SU-DHL-6 (cell line): ENCODE data around the gene MYO1H.

Source experiments
- H2AFZ ChIP-seq: fragments of 200-600 bp; sonication (generic); 2 replicates; pipeline ENCODE4 v1.6.1; 2014; ENCODE audit warnings: low read depth, mild to moderate bottlenecking, moderate library complexity, mixed read lengths, antibody characterized with exemption, low read length; ENCODE audit not compliant: severe bottlenecking
- H3F3A ChIP-seq: fragments of 200-600 bp; shearing (Covaris generic); 2 replicates; pipeline ENCODE4 v1.6.0; 2016; ENCODE audit warnings: antibody characterized with exemption, mild to moderate bottlenecking; ENCODE audit not compliant: insufficient read depth
- H3K27ac ChIP-seq: fragments of 200-600 bp; sonication (generic); 2 replicates; pipeline ENCODE4 v1.5.1; 2016; ENCODE audit warnings: low read depth, mild to moderate bottlenecking, low read length, moderate library complexity, mixed read lengths
- H3K27me3 ChIP-seq: fragments of 200-600 bp; sonication (generic), shearing (Covaris generic); 2 replicates; pipeline ENCODE4 v1.6.0; 2014; ENCODE audit warnings: mild to moderate bottlenecking, low read length
- H3K36me3 ChIP-seq: fragments of 200-600 bp; sonication (generic); 2 replicates; pipeline ENCODE4 v1.6.1; 2014; ENCODE audit warnings: mild to moderate bottlenecking, low read length, mixed read lengths
- H3K4me2 ChIP-seq: fragments of 300-600, 200-600 bp; shearing (Covaris generic), sonication (generic); 2 replicates; pipeline ENCODE4 v1.6.0; 2014; ENCODE audit warnings: low read length, low read depth, mild to moderate bottlenecking; ENCODE audit not compliant: poor library complexity, severe bottlenecking
- H3K4me3 ChIP-seq: fragments of 200-600 bp; sonication (generic); 2 replicates; pipeline ENCODE4 v1.5.1; 2014; ENCODE audit warnings: antibody characterized with exemption, low read length, mild to moderate bottlenecking, mixed read lengths; ENCODE audit not compliant: insufficient read depth, poor library complexity, severe bottlenecking
- H3K79me2 ChIP-seq: fragments of 200-600 bp; sonication (generic); 2 replicates; pipeline ENCODE4 v1.6.1; 2014; ENCODE audit warnings: mild to moderate bottlenecking, low read length, moderate library complexity; ENCODE audit not compliant: insufficient read depth
- H3K9ac ChIP-seq: fragments of 200-600 bp; sonication (generic); 2 replicates; pipeline ENCODE4 v1.7.0; 2014; ENCODE audit warnings: mild to moderate bottlenecking, low read length
- H3K9me2 ChIP-seq: fragments of 200-600 bp; sonication (generic); replicated peaks from 2 replicates; pipeline ENCODE4 v1.6.1; 2014; ENCODE audit warnings: low read length; ENCODE audit not compliant: insufficient read depth
- H3K9me3 ChIP-seq: fragments of 200-600 bp; sonication (generic); 2 replicates; pipeline ENCODE4 v1.6.1; 2014; ENCODE audit warnings: low read length, mixed read lengths; ENCODE audit not compliant: insufficient read depth
- H4K20me1 ChIP-seq: fragments of 200-600 bp; sonication (generic); 2 replicates; pipeline ENCODE4 v1.6.1; 2014; ENCODE audit warnings: low read depth, mild to moderate bottlenecking, antibody characterized with exemption, low read length, moderate library complexity, mixed read lengths
- CTCF ChIP-seq: fragments of 200-600 bp; sonication (generic); IDR thresholded peaks from one replicate; pipeline ENCODE4 v1.5.1; 2017; ENCODE audit warnings: antibody characterized with exemption, mild to moderate bottlenecking, low read length, moderate library complexity; ENCODE audit not compliant: insufficient read depth, poor library complexity, severe bottlenecking
- EZH2phosphoT487 ChIP-seq: fragments of 200-600 bp; sonication (generic), shearing (Covaris generic); conservative IDR thresholded peaks from 2 replicates; pipeline ENCODE4 v1.6.1; 2018; ENCODE audit warnings: mild to moderate bottlenecking, antibody characterized with exemption, low read length, moderate library complexity, mixed read lengths

Gene MYO1H

GRCh38 chr12:109421355-109422087, 73.8 kb downstream of the MYO1H start:
- H4K20me1 ChIP-seq, result no peaks in the 10 kb centered on the region
- no peaks in the 10 kb centered on the region for H3K36me3 ChIP-seq
- H3K9ac ChIP-seq, result no peak overlapping the region
- no peaks in the 10 kb centered on the region for H3K9me3 ChIP-seq
- no peak overlapping the region for H3K4me3 ChIP-seq
- H3K9me2 ChIP-seq, result no peaks in the 10 kb centered on the region
- H3K27ac ChIP-seq, result no peak overlapping the region
- no peak overlapping the region for H2AFZ ChIP-seq
- TF ChIP-seq CTCF (no peak), EZH2phosphoT487 (no peak)
- H3K79me2 ChIP-seq, result no peaks in the 10 kb centered on the region
- H3K27me3 ChIP-seq, result no peaks in the 10 kb centered on the region
- no peak overlapping the region for H3K4me2 ChIP-seq
- H3F3A ChIP-seq, result no peaks in the 10 kb centered on the region

DNA sequence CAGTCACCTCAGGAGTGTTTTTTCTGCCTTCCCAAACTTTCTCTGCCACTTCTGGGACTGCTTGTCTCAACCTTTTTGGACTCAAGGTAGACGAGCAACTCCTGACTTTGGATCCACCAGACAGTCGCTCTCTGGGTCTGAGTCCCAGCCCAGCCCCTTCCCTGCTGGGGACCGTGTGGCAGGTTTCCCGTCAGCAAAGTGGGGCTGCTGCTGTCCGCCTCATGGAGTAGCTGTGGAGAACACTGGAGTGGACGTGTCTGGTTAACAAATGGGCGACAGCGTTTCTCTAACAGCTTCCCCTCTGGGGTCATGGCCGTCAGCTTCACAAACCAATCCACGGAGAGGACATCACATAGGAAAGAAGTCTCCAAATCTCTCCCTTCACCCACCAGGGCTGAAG, 74.6 kb downstream of the MYO1H start:
- H3K27ac ChIP-seq, result no peak overlapping the region
- no peak overlapping the region for H2AFZ ChIP-seq
- no peak for TF ChIP-seq EZH2phosphoT487
- no peak for TF ChIP-seq CTCF

GRCh38 chr12:109423392-109423791, 75.7 kb downstream of the MYO1H start:
- H3K79me2 ChIP-seq, result no peaks in the 10 kb centered on the region
- no peaks in the 10 kb centered on the region for H3K9me2 ChIP-seq
- H3K4me2 ChIP-seq, result no peak overlapping the region
- no peaks in the 10 kb centered on the region for H3K36me3 ChIP-seq
- H3K9me3 ChIP-seq, result no peaks in the 10 kb centered on the region
- no peak overlapping the region for H3K9ac ChIP-seq
- no peak for TF ChIP-seq EZH2phosphoT487
- TF ChIP-seq CTCF, result no peak
- no peaks in the 10 kb centered on the region for H3K27me3 ChIP-seq
- no peak overlapping the region for H3K27ac ChIP-seq
- no peak overlapping the region for H2AFZ ChIP-seq
- H4K20me1 ChIP-seq, result no peaks in the 10 kb centered on the region
- no peak overlapping the region for H3K4me3 ChIP-seq
- H3F3A ChIP-seq, result no peaks in the 10 kb centered on the region

More for the DNA sequence above, 74.6 kb downstream of the MYO1H start:
- Histone ChIP-seq H3K4me2 (no peak overlapping the region), H3K4me3 (no peak overlapping the region), H3K9ac (no peak overlapping the region), H4K20me1 (no peaks in the 10 kb centered on the region), H3K9me2 (no peaks in the 10 kb centered on the region), H3F3A (no peaks in the 10 kb centered on the region), H3K36me3 (no peaks in the 10 kb centered on the region), H3K79me2 (no peaks in the 10 kb centered on the region), H3K9me3 (no peaks in the 10 kb centered on the region), H3K27me3 (no peaks in the 10 kb centered on the region)
